WERI-Rb-1 (cell line): ENCODE results near the gene TNRC18.
"Not testable (repeated sequence)": the region's sequence is repeated elsewhere in the genome, so short reads cannot be mapped to it uniquely, and the experiment has no call there.

ENCODE experiments used
- DNase-seq: peaks from one replicate; pipeline ENCODE4 v3.0.0-alpha.2; 2020
- H3K27ac ChIP-seq: fragments of 250-450 bp; sonication (Bioruptor Pico); 2 replicates; pipeline ENCODE4 v1.5.1; 2020; ENCODE audit warnings: mild to moderate bottlenecking, moderate library complexity
- H3K27me3 ChIP-seq: fragments of 250-450 bp; sonication (Bioruptor Pico); 2 replicates; pipeline ENCODE4 v1.5.1; 2021; ENCODE audit warnings: mild to moderate bottlenecking, low read depth, moderate library complexity; ENCODE audit not compliant: insufficient read depth, severe bottlenecking
- H3K36me3 ChIP-seq: fragments of 250-450 bp; sonication (Bioruptor Pico); 2 replicates; pipeline ENCODE4 v1.5.1; 2020; ENCODE audit warnings: mild to moderate bottlenecking, moderate library complexity
- H3K4me3 ChIP-seq: 2 replicates; pipeline ENCODE4 v1.5.1; 2011; ENCODE audit warnings: low read depth, mild to moderate bottlenecking, control low read depth, low read length
- H3K9me3 ChIP-seq: fragments of 250-450 bp; sonication (Bioruptor Pico); 2 replicates; pipeline ENCODE4 v1.5.1; 2021; ENCODE audit warnings: mild to moderate bottlenecking, moderate library complexity; ENCODE audit not compliant: severe bottlenecking
- CTCF ChIP-seq: IDR thresholded peaks from 2 replicates; pipeline ENCODE4 v1.5.1; 2011; ENCODE audit warnings: low read depth, mild to moderate bottlenecking, control low read depth, inconsistent platforms, low read length

The TNRC18 gene

GRCh38 chr7:5266191-5267028 lies 157.2 kb downstream of the TNRC18 start:
- Histone ChIP-seq H3K9me3 (no peaks in the 10 kb centered on the region), H3K4me3 (no peak overlapping the region), H3K27me3 (no peaks in the 10 kb centered on the region), H3K27ac (no peak overlapping the region), H3K36me3 (no peaks in the 10 kb centered on the region)
- TF ChIP-seq CTCF, result no peak
- DNase-seq, result no peak

- H3K27ac ChIP-seq, result no peak overlapping the region
- DNase-seq, result no peak
- no peaks in the 10 kb centered on the region for H3K9me3 ChIP-seq
- no peaks in the 10 kb centered on the region for H3K27me3 ChIP-seq
- H3K36me3 ChIP-seq, result no peaks in the 10 kb centered on the region
- no peak overlapping the region for H3K4me3 ChIP-seq
- TF ChIP-seq CTCF, result no peak
Observed at GRCh38 chr7:5265320-5266190, 158.1 kb downstream of the TNRC18 start.

GRCh38 chr7:5263066-5263465 lies 160.6 kb downstream of the TNRC18 start:
- peak overlapping the region; percentile 39 for H3K27ac ChIP-seq
- not testable (repeated sequence) for H3K36me3 ChIP-seq, H3K4me3 ChIP-seq, H3K27me3 ChIP-seq, H3K9me3 ChIP-seq
- peak; percentile 42 for DNase-seq

- DNase-seq, H3K9me3 ChIP-seq, H3K36me3 ChIP-seq, H3K27ac ChIP-seq, H3K27me3 ChIP-seq, H3K4me3 ChIP-seq: not testable (repeated sequence)
Observed at GRCh38 chr7:5260530-5261068, 163.0 kb downstream of the TNRC18 start.
